A673 (cell line): Measurements from ENCODE around the gene FSTL4. TPM values are rescaled to one million over a fixed set of nuclear protein-coding genes. Genes with fewer than 3 reads are reported as not detected.

Experiments
- BruUV-seq: library from RNA; stranded (reverse); fragments of 400-500 nt; replicated peaks from 2 replicates; lab custom pipeline; 2021; lab: Mats Ljungman, UMichigan
- CTCF ChIA-PET: fragments of 300-600 bp; sonication (Branson Sonifier 250); formaldehyde crosslinking; loops from one replicate; lab custom pipeline; 2022; ENCODE audit warnings: antibody characterized with exemption; lab: Charles Lee
- POLR2A ChIA-PET: fragments of 300-600 bp; sonication (Branson Sonifier 250); formaldehyde crosslinking; loops from one replicate; lab custom pipeline; 2022; ENCODE audit warnings: antibody characterized with exemption; ENCODE audit not compliant: low non-redundant PET; lab: Charles Lee
- DNase-seq: peaks from one replicate; pipeline ENCODE4 v3.0.0-alpha.2; 2015; ENCODE audit warnings: low spot score
- H3K27ac ChIP-seq: fragments of 200-600 bp; sonication (generic); 2 replicates; pipeline ENCODE4 v1.5.1; 2016; ENCODE audit warnings: mixed run types, low read depth, mild to moderate bottlenecking, mixed read lengths, antibody characterized with exemption, low read length; ENCODE audit not compliant: poor library complexity, severe bottlenecking
- H3K27me3 ChIP-seq: fragments of 200-600 bp; sonication (generic); replicated peaks from 2 replicates; pipeline ENCODE4 v1.6.1; 2017; ENCODE audit warnings: mixed run types, low read depth, mild to moderate bottlenecking, mixed read lengths, antibody characterized with exemption, low read length; ENCODE audit not compliant: insufficient read depth, poor library complexity
- H3K36me3 ChIP-seq: fragments of 200-600 bp; sonication (generic); 2 replicates; pipeline ENCODE4 v1.6.1; 2016; ENCODE audit warnings: mixed run types, mild to moderate bottlenecking, mixed read lengths, antibody characterized with exemption, low read length; ENCODE audit not compliant: insufficient read depth, poor library complexity, severe bottlenecking
- H3K4me1 ChIP-seq: fragments of 200-600 bp; sonication (generic); 2 replicates; pipeline ENCODE4 v1.6.1; 2017; ENCODE audit warnings: mixed run types, mild to moderate bottlenecking, mixed read lengths, antibody characterized with exemption, low read length; ENCODE audit not compliant: insufficient read depth, poor library complexity, severe bottlenecking
- H3K4me3 ChIP-seq: fragments of 200-600 bp; sonication (generic); 2 replicates; pipeline ENCODE4 v1.5.1; 2016; ENCODE audit warnings: low read depth, mixed run types, mild to moderate bottlenecking, mixed read lengths, low read length; ENCODE audit not compliant: poor library complexity, severe bottlenecking
- H3K9me3 ChIP-seq: fragments of 200-600 bp; sonication (generic); 2 replicates; pipeline ENCODE4 v1.6.1; 2016; ENCODE audit warnings: mixed run types, low read depth, mild to moderate bottlenecking, mixed read lengths, antibody characterized with exemption, low read length; ENCODE audit not compliant: poor library complexity, severe bottlenecking
- CTCF ChIP-seq: fragments of 300-800, 200-600 bp; sonication (generic); conservative IDR thresholded peaks from 2 replicates; pipeline ENCODE4 v1.5.1; 2017; ENCODE audit warnings: low read depth, mild to moderate bottlenecking, antibody characterized with exemption, low read length, moderate library complexity, mixed read lengths
- EZH2 ChIP-seq: fragments of 200-600 bp; sonication (generic); IDR thresholded peaks from 2 replicates; pipeline ENCODE4 v1.6.1; 2017; ENCODE audit warnings: borderline replicate concordance, low read depth, mild to moderate bottlenecking, mixed read lengths, antibody characterized with exemption, low read length; ENCODE audit not compliant: poor library complexity, severe bottlenecking
- intact Hi-C: fragments of 100-400 bp; cut with micrococcal nuclease; formaldehyde crosslinking; loops from one replicate; pipeline ENCODE4 v1.10.0; 2022; ENCODE audit not compliant: unreplicated experiment
- total RNA-seq: library from RNA; stranded (reverse); gene quantifications from 2 replicates; pipeline ENCODE4 v1.2.3, GENCODE V29; 2021

FSTL4 gene
- total RNA-seq, 1 experiment from 2014 or later, result 0.86 TPM

GRCh38 chr5:133229931-133230664, 382.2 kb downstream of the FSTL4 start:
- Histone ChIP-seq H3K27me3 (no peaks in the 10 kb centered on the region), H3K36me3 (no peaks in the 10 kb centered on the region), H3K4me3 (no peak overlapping the region), H3K9me3 (no peaks in the 10 kb centered on the region), H3K4me1 (no peaks in the 10 kb centered on the region), H3K27ac (no peak overlapping the region)
- ChIA-PET POLR2A (no interaction called here), CTCF (no interaction called here)
- intact Hi-C loops, result no loop called here
- DNase-seq, result no peak
- no TSS peak for BruUV-seq
- TF ChIP-seq CTCF (no peak), EZH2 (no peak)

- H3K4me1 ChIP-seq, result no peaks in the 10 kb centered on the region
- no peak overlapping the region for H3K27ac ChIP-seq
- no peaks in the 10 kb centered on the region for H3K9me3 ChIP-seq
- TF ChIP-seq EZH2 (no peak), CTCF (no peak)
- POLR2A ChIA-PET, result no interaction called here
- no peaks in the 10 kb centered on the region for H3K27me3 ChIP-seq
- DNase-seq, result no peak
- no peaks in the 10 kb centered on the region for H3K36me3 ChIP-seq
- CTCF ChIA-PET, result no interaction called here
- BruUV-seq, result no TSS peak
- no peak overlapping the region for H3K4me3 ChIP-seq
- intact Hi-C loops, result no loop called here
Measured at GRCh38 chr5:133228316-133228715, 384.0 kb downstream of the FSTL4 start.

GRCh38 chr5:133227897-133228296, 384.4 kb downstream of the FSTL4 start:
- H3K9me3 ChIP-seq, result no peaks in the 10 kb centered on the region
- ChIA-PET CTCF (no interaction called here), POLR2A (no interaction called here)
- no TSS peak for BruUV-seq
- H3K36me3 ChIP-seq, result no peaks in the 10 kb centered on the region
- DNase-seq, result no peak
- H3K27me3 ChIP-seq, result no peaks in the 10 kb centered on the region
- H3K27ac ChIP-seq, result no peak overlapping the region
- H3K4me3 ChIP-seq, result no peak overlapping the region
- intact Hi-C loops, result no loop called here
- TF ChIP-seq EZH2 (no peak), CTCF (no peak)
- no peaks in the 10 kb centered on the region for H3K4me1 ChIP-seq
